Activated CD4-positive, CD25-positive, alpha-beta regulatory T cell treated with anti-CD3 and anti-CD28 coated beads, Interleukin-2, amount 50 U/mL, for 24 hours (primary cell): ENCODE measurements around the gene SLC35F3.

Experiments used
- ATAC-seq, 2 donors: fragments of 150-1000 bp; cut with Tn5 transposase; one replicate each; pipeline ENCODE4 v1.10.0; 2021; ENCODE audit warnings: mild to moderate bottlenecking in 1 of 2, moderate library complexity in 1 of 2

Gene SLC35F3

GRCh38 chr1:234265321-234265720 lies 360.8 kb downstream of the SLC35F3 start:
- no peak for ATAC-seq

GRCh38 chr1:234265861-234266260 lies 361.4 kb downstream of the SLC35F3 start:
- ATAC-seq: no peak

- ATAC-seq: no peak
These were observed 365.6 kb downstream of the SLC35F3 start for GRCh38 chr1:234270093-234270492.

- ATAC-seq: no peak
These were observed 366.2 kb downstream of the SLC35F3 start for GRCh38 chr1:234270581-234271242.

GRCh38 chr1:234271243-234271606 lies 366.7 kb downstream of the SLC35F3 start:
- ATAC-seq: peak; percentile 95

- no peak for ATAC-seq
These were observed 368.3 kb downstream of the SLC35F3 start for GRCh38 chr1:234272656-234273312.

- ATAC-seq: no peak
These were observed 369.5 kb downstream of the SLC35F3 start for GRCh38 chr1:234273981-234274380.

- ATAC-seq: no peak
These were observed 371.8 kb downstream of the SLC35F3 start for GRCh38 chr1:234276151-234276788.

GRCh38 chr1:234277161-234277868 lies 372.8 kb downstream of the SLC35F3 start:
- no peak for ATAC-seq

GRCh38 chr1:234279021-234279420 lies 374.5 kb downstream of the SLC35F3 start:
- ATAC-seq: no peak

- no peak for ATAC-seq
These were observed 376.0 kb downstream of the SLC35F3 start for GRCh38 chr1:234280500-234280899.

GRCh38 chr1:234281826-234282489 lies 377.5 kb downstream of the SLC35F3 start:
- ATAC-seq: no peak

GRCh38 chr1:234286206-234286605 lies 381.7 kb downstream of the SLC35F3 start:
- ATAC-seq: no peak

GRCh38 chr1:234288946-234289345 lies 384.5 kb downstream of the SLC35F3 start:
- ATAC-seq: no peak

GRCh38 chr1:234289538-234290305 lies 385.2 kb downstream of the SLC35F3 start:
- no peak for ATAC-seq

GRCh38 chr1:234292011-234292410 lies 387.5 kb downstream of the SLC35F3 start:
- ATAC-seq: no peak

- ATAC-seq: no peak
These were observed 388.1 kb downstream of the SLC35F3 start for GRCh38 chr1:234292548-234292947.

- ATAC-seq: no peak
These were observed 389.8 kb downstream of the SLC35F3 start for GRCh38 chr1:234294109-234294817.

GRCh38 chr1:234295068-234295467 lies 390.6 kb downstream of the SLC35F3 start:
- no peak for ATAC-seq

GRCh38 chr1:234295626-234296025 lies 391.1 kb downstream of the SLC35F3 start:
- no peak for ATAC-seq

- no peak for ATAC-seq
These were observed 392.0 kb downstream of the SLC35F3 start for GRCh38 chr1:234296496-234296895.
